CD4-positive, alpha-beta T cell treated with Interleukin-17A for 4 hours (primary cell): Measurements from ENCODE around the gene SH3RF3.
A peak's percentile ranks its signal among the peaks of the same experiment; 100 is the strongest.
"Not testable (repeated sequence)": the region's sequence is repeated elsewhere in the genome, so short reads cannot be mapped to it uniquely, and the experiment has no call there.

Experiments
- DNase-seq: peaks from one replicate; pipeline ENCODE4 v3.0.0-alpha.2; 2020; ENCODE audit warnings: mixed read lengths

The SH3RF3 gene

GRCh38 chr2:109160714-109161440 lies 31.9 kb downstream of the SH3RF3 start:
- DNase-seq: no peak

DNA sequence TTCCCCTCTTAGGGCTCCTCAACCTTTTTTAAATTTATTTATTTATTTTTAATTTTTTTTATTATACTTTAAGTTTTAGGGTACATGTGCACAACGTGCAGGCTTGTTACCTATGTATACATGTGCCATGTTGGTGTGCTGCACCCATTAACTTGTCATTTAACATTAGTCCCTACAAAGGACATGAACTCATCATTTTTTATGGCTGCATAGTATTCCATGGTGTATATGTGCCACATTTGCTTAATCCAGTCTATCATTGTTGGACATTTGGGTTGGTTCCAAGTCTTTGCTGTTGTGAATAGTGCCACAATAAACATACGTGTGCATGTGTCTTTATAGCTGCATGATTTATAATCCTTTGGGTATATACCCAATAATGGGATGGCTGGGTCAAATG lies 33.4 kb downstream of the SH3RF3 start:
- DNase-seq: not testable (repeated sequence)

DNA sequence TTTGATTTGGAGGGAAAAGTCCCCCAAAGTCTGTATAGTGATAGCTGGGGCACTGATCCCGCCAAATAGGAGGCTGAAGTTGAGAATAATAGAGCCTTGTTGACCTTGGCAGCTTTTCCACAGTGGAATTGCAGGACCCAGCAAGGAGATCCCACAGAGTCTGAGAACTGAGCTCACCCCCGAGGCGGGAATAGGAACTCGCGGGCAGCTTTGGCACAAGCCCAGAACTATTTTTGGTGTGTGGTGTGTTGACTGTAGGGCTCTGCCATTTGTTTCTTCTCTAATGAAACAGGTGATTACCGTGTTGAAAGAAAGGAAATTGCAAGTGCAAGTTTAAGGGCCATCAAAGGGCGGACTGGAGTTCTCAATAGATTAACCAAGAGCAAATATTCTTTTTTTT lies 34.0 kb downstream of the SH3RF3 start:
- DNase-seq: no peak

GRCh38 chr2:109164311-109164710 lies 35.3 kb downstream of the SH3RF3 start:
- no peak for DNase-seq

DNA sequence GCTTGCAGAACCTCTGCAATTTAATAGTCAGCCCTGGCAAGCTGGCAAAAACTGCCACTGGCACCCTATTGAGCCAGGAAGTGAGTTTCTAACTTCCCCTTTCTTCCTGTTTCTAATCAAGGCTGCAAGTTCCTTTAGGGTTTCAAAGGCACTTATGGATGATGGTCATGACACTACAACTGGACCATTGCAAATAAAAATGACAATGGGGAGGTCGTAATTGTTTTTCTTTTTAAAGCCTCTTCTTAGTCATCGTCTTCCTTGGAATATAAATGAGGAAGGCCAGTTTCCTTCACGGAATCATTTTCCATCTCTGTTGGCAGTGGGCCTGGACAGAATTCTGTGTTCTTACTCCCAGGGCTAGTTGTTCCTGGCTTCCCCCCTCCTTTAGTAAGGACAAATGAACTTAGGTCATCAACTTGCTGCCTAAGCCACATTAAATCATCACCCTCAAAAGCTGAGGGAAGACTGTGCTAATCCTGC lies 35.8 kb downstream of the SH3RF3 start:
- DNase-seq: no peak

DNA sequence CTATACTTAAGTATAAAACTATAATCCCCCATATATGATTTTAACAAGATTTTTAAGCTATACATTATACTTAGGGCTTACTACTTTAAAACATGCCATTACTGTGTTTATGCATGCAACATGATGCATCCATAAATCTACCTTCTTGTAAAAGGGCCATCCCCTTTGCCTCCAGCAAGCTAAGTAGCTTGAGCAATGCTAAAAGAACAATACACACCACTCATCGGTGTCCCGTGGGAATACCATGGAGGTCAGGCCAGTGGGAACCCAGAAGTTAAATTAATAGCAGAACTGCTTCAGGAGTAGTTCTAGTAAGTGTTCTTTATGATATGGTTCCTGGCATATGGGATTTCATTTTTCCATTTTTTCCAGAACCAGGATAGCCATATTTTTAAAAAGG lies 37.8 kb downstream of the SH3RF3 start:
- DNase-seq: no peak

DNA sequence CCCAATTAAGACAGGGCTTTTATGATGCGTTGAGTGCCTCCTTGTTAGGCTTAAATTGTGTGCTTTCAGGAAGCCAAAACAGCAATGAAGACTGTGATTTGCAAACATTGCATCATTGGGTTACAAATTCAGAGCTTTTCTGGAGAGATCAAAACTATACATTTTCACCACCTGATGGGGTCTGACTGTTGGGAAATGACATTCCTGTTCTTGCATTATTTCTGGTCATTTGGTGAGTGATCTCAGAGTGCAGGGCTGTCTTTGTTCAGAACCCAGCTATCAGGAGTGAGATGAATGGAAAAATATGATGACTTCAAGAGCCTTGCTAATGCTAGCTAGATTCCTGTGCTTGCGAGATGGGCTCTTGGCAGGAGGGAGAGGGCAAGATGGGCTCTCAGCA lies 39.1 kb downstream of the SH3RF3 start:
- no peak for DNase-seq

- no peak for DNase-seq
These were observed 39.7 kb downstream of the SH3RF3 start for GRCh38 chr2:109168716-109169115.

DNA sequence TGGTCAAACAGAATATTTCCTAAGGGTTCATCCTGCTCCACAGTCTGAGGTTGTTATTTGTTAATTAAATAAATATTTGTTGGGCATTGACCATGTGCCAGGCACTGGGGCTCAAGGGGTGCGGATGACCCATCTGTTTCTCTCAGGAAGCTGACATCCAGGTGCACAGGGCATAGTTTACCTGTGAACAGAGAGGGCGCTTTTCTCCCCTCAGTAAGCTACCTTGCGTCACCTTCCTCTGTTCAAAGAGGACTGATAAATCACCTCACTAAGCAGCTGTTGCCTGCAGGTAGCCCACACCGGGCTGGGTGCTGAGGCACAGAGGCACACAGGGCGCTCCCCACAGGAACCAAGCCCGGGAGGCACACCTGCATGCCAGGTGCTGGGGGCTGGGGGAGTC lies 41.6 kb downstream of the SH3RF3 start:
- DNase-seq: no peak

DNA sequence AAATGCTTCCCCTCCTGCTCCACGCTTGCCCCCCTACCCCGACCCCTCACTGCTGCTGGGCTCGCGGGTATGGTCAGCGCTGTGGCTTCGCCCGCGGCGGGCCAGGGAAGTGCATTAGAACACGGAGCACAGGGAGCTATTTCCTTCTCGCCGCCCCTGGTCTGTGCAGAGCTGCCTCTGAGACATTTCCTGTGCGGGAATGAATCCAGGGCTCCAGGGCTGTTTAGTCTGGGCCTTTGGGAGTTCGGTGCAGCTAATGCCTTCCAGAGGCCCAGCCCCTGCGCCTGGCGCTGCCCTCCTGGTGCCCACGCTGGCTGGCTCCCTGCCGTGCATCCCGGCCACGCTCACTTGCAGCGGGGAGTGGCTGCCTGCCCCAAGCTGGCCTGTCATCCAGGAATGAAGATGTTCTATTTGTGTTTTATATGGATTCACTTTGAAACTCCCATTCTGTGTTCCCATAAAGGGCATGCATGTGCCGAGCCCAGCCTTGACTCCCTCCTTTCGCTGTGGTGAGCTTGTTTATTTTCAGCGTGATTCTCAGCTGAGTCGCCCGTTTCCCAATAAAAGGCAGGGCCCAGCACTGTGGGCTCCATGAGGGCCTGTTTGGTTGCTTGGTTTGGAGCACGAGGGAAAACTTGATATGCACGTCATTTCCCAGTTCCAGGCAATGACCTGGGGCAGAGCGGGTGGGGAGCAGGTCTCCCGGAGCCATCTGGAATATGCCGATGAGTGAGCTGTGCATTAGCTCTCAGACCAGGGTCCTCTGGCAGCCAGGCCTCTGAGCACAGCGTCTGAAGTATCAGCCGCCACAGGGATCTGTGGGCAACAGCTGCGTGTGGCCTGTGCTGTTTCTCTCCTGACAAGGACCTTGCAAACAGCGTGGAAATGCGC lies 42.7 kb downstream of the SH3RF3 start:
- no peak for DNase-seq

DNA sequence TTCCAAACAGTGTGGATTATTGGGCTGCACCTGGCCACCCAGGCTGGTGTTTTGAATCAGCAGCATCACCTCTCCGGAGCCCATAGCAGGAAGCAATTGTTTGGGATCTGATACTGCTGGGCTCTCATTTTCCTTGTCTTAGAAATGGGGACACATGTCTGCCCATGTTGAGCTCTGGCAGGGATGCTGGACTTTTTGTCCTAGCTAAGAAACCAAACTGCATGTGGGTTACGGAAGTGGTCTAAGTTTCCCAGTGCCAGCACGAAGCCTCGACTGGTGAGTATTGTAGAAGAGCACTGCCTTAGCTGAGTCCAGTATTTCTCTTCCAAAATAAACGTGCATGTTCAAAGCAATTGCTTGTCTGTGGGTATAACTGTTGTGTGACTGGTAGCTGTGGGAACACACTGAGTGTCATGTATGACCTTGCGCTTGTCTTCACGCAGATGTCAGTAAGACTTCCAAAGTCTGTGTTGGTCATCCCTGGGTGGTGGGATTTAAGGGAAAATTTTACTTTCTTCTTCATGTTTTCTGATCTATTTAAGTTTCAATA lies 43.6 kb downstream of the SH3RF3 start:
- DNase-seq: no peak

DNA sequence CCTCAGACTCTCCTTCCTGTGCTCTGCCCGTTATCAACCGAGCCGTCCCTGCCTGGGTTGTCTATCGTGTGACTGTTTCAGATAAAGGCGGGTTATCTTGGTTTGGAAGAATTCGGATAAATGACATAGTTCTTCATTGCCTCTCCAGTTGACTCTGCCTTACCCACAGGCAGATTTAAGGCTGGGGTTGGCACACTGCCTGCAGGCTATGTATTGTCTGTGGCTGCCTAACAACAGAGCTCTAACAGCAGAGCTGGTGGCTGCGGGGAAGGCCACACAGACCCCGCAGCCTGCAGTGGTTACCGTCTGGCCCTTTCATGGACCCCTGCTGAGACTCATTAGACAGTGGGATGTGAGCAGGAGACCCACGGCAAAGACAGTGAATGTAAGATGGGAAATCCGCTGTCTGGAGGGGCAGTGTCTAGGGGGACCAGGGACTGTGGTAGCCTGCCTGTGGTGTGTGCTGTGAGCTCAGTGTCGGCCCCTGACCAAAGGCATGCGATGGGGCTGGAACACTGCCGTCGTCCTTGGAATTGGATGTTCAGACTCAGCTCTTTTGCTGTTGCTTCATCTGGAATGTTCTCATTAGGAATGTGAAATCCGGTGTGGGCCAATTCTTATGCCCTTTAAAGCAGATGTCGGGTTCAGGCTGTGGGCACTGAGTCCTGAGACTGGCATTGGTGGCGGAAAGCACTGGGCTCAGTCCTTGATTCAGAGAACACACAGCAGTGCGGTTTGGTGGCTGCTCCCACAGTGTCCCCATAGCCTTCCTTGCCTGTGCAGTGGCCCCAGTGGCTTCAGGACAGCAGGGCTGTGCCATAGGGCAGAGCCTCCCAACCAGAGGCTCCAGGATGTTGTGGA lies 44.5 kb downstream of the SH3RF3 start:
- no peak for DNase-seq

GRCh38 chr2:109174214-109174613 lies 45.2 kb downstream of the SH3RF3 start:
- peak; percentile 43 for DNase-seq

- no peak for DNase-seq
These were observed 45.8 kb downstream of the SH3RF3 start for GRCh38 chr2:109174626-109175349.

DNA sequence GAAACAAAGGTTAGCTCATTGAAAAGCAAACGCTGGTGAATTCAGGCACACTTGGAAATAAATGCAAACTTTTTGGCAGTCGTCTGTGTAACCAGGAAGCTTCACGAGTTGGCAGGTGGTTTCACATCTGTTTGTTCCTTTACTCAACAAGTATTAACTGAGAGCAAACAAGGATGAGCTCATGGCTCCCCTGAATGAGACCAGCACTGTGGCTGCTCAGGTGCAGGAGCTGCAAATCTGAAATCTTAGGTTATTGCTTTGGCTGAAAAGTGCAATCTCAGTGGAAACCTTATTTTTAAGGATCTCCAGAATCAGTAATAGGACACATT lies 46.3 kb downstream of the SH3RF3 start:
- no peak for DNase-seq

DNA sequence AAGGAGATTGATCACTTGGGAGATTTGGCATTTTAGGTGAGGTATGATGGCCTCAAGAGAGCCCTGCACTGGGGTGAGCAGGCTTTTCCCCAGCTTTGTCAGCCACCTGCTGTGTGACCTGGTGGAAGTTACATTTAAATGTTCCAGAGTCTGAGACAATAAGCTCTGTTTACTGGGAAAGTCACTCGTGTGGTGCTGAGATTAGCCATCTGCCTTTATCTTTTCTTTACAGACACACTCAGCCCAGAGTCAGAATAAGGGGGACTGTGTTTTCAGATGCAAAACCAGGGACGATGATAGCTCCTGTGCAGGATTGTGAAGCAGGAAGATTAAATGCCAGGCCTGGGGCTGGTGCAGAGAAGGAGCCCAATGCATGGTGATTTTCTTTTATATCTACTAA lies 47.9 kb downstream of the SH3RF3 start:
- no peak for DNase-seq

DNA sequence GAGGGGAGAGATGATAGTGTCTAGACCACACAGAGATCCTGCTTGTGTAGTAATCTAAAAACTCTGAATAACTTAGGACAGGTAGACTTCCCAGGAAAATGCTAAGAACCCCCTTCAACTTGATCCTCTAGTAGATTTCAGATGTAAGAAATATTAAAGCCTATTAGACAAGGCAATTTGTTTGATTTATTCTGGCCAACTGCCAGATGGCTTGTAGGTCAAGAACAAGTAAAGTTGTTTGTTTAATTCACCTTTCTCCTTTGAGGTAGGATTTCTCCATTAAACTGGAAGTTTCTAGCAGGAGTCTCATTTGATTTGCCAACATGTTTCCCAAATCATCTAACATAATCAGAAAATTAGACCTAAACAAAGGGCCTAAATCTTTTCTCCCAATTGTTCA lies 48.6 kb downstream of the SH3RF3 start:
- DNase-seq: no peak

DNA sequence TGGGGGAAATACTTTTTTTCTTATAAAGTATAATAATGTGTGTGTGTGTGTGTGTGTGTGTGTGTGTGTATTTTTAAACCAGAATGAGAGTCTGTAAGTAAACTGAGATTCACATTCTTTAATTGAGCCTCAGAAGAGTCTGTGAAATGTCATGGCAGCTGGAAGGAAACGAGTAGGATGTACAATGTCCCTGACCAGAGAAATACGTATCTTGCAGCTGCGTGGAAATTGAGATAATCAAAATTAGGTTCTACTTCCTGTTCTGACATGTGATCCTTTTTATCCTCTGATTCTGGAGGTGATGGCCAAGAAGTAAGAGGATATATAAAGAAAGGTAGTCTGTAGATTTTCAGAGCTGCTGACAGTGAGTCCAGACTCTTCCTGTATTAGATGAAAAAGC lies 50.0 kb downstream of the SH3RF3 start:
- DNase-seq: no peak

- DNase-seq: no peak
These were observed 51.8 kb downstream of the SH3RF3 start for GRCh38 chr2:109180786-109181185.

- no peak for DNase-seq
These were observed 53.4 kb downstream of the SH3RF3 start for GRCh38 chr2:109182426-109182825.

- no peak for DNase-seq
These were observed 54.9 kb downstream of the SH3RF3 start for GRCh38 chr2:109183871-109184270.

DNA sequence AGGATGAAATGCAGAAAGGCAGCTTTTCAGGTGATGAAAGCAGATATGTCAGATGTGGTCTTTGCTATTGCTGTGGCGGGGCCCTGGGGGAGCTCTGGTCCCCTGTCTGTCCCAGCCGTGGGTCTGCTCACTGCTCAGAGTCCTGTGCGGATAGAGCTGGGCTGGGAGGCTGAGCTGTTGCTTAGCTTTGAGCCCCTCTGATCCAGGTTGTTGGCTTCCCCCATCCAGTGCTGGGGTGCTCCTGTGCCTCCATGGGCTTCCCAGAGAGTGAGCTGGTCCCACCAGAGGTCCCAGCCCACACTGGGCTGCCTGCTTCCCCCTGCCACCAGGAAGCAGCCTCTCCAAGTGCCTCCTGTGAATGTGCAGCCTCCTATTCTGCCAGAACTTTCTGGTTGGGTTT lies 55.4 kb downstream of the SH3RF3 start:
- no peak for DNase-seq
